SK-N-SH treated with all-trans-retinoic acid at 6 μM for 48 hours (cell line): ENCODE data around the gene MYO18A.

Source experiments
- CREB5 ChIP-seq: fragments of 250-450 bp; sonication (Bioruptor Pico); IDR thresholded peaks from 2 replicates; pipeline ENCODE4 v1.5.1; 2020; ENCODE audit warnings: low read depth, mild to moderate bottlenecking, moderate library complexity
- RARB ChIP-seq: fragments of 250-450 bp; sonication (Bioruptor Pico); IDR thresholded peaks from 2 replicates; pipeline ENCODE4 v1.8.0; 2021; ENCODE audit warnings: mild to moderate bottlenecking, moderate library complexity
- TCF4 ChIP-seq: fragments of 250-450 bp; sonication (Bioruptor Pico); IDR thresholded peaks from 2 replicates; pipeline ENCODE4 v1.8.0; 2021; ENCODE audit warnings: mild to moderate bottlenecking, moderate library complexity, borderline replicate concordance
- ZFP30 ChIP-seq: fragments of 450-650 bp; formaldehyde crosslinking; IDR thresholded peaks from 2 replicates; pipeline ENCODE4 v1.5.0; 2022; ENCODE audit warnings: mild to moderate bottlenecking, moderate library complexity
- ZNF8 ChIP-seq: fragments of 450-650 bp; formaldehyde crosslinking; IDR thresholded peaks from 2 replicates; pipeline ENCODE4 v1.5.0; 2020; ENCODE audit warnings: mild to moderate bottlenecking, moderate library complexity
- TF ChIP-seq, protein P1 (sequence below): fragments of 250-450 bp; sonication (Bioruptor Pico); IDR thresholded peaks from 2 replicates; pipeline ENCODE4 v1.8.0; 2020; ENCODE audit warnings: mild to moderate bottlenecking, moderate library complexity, borderline replicate concordance

- TF ChIP-seq RARB (CRISPR knock-in tag) (no peak), ZNF8 (CRISPR knock-in tag) (no peak), ZFP30 (CRISPR knock-in tag) (no peak), CREB5 (CRISPR knock-in tag) (no peak), TCF4 (CRISPR knock-in tag) (no peak)
- TF ChIP-seq, protein P1, sequence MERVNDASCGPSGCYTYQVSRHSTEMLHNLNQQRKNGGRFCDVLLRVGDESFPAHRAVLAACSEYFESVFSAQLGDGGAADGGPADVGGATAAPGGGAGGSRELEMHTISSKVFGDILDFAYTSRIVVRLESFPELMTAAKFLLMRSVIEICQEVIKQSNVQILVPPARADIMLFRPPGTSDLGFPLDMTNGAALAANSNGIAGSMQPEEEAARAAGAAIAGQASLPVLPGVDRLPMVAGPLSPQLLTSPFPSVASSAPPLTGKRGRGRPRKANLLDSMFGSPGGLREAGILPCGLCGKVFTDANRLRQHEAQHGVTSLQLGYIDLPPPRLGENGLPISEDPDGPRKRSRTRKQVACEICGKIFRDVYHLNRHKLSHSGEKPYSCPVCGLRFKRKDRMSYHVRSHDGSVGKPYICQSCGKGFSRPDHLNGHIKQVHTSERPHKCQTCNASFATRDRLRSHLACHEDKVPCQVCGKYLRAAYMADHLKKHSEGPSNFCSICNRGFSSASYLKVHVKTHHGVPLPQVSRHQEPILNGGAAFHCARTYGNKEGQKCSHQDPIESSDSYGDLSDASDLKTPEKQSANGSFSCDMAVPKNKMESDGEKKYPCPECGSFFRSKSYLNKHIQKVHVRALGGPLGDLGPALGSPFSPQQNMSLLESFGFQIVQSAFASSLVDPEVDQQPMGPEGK (CRISPR knock-in tag), result no peak
Measured at GRCh38 chr17:29085223-29085622, 95.0 kb downstream of the MYO18A start.
